Measurements from ENCODE around the gene GRIK2.

GRIK2 gene

GRCh38 chr6:101403216-101403945 is 9.9 kb downstream of the GRIK2 start:
- DNase-seq (ENCODE audit: low read depth in 1 of 2, low spot score in 1 of 2) = no peak
- no peak for TF ChIP-seq JUND (IDR thresholded peaks at IDR 0.05; ENCODE audit: low read depth)
- in situ Hi-C loops (cut with HindIII; ENCODE audit: low pct_unique_long_range_greater_than_20kb, low sequenced_read_pairs) = no loop called here

GRCh38 chr6:101404775-101405174 is 11.3 kb downstream of the GRIK2 start:
- TF ChIP-seq JUND (IDR thresholded peaks at IDR 0.05; ENCODE audit: low read depth) = no peak
- DNase-seq (ENCODE audit: low read depth in 1 of 2, low spot score in 1 of 2) = no peak
- in situ Hi-C loops (cut with HindIII; ENCODE audit: low pct_unique_long_range_greater_than_20kb, low sequenced_read_pairs) = no loop called here

GRCh38 chr6:101413773-101414172 is 20.3 kb downstream of the GRIK2 start:
- in situ Hi-C loops (cut with HindIII; ENCODE audit: low pct_unique_long_range_greater_than_20kb, low sequenced_read_pairs) = no loop called here
- no peak for TF ChIP-seq JUND (IDR thresholded peaks at IDR 0.05; ENCODE audit: low read depth)
- DNase-seq (ENCODE audit: low read depth in 1 of 2, low spot score in 1 of 2) = no peak

DNA sequence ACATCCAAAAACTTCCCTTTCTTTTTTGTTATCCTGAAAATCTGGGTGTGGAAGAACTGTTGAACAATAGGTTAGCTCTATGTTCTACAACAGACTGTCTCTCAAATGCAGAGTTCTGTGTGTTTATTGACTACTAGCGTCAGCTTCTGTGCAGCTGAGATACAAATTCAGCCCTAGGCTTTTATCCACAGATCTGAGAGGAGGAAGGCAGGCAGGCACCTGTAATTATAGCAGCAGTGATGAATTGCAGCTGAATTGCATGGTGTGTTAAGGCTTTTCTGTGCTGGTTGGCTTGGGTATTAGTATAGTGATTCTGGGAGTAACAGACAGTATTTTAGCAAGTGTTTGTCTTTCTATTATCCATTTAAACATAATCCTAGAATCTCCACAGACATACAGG is 24.4 kb downstream of the GRIK2 start:
- no peak for DNase-seq (ENCODE audit: low read depth in 1 of 2, low spot score in 1 of 2)
- in situ Hi-C loops (cut with HindIII; ENCODE audit: low pct_unique_long_range_greater_than_20kb, low sequenced_read_pairs) = no loop called here
- TF ChIP-seq JUND (IDR thresholded peaks at IDR 0.05; ENCODE audit: low read depth) = no peak

DNA sequence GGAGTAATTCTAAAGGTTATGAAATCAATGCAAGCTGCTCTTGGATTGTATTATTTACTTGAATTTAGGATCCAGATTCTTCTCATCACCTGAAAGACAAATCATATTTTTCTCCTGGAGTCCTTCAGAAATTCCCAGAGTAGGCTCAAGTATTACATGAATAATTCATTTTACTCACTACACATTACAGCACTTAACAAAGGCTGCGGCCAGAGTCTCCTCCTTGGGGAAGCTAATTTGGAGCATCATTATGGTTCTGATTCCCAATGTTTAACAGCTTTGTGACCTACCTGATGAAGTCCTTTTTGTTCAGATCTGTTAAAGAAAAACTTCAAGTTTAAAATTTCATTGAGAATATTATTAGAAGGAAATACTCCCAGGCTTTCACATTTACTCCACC is 28.7 kb downstream of the GRIK2 start:
- no peak for TF ChIP-seq JUND (IDR thresholded peaks at IDR 0.05; ENCODE audit: low read depth)
- in situ Hi-C loops (cut with HindIII; ENCODE audit: low pct_unique_long_range_greater_than_20kb, low sequenced_read_pairs) = no loop called here
- DNase-seq (ENCODE audit: low read depth in 1 of 2, low spot score in 1 of 2) = no peak

- DNase-seq (ENCODE audit: low read depth in 1 of 2, low spot score in 1 of 2) = no peak
- in situ Hi-C loops (cut with HindIII; ENCODE audit: low pct_unique_long_range_greater_than_20kb, low sequenced_read_pairs) = no loop called here
- TF ChIP-seq JUND (IDR thresholded peaks at IDR 0.05; ENCODE audit: low read depth) = no peak
These were observed 29.3 kb downstream of the GRIK2 start for GRCh38 chr6:101422811-101423210.

GRCh38 chr6:101429270-101429669 is 35.8 kb downstream of the GRIK2 start:
- in situ Hi-C loops (cut with HindIII; ENCODE audit: low pct_unique_long_range_greater_than_20kb, low sequenced_read_pairs) = no loop called here
- TF ChIP-seq JUND (IDR thresholded peaks at IDR 0.05; ENCODE audit: low read depth) = no peak
- DNase-seq (ENCODE audit: low read depth in 1 of 2, low spot score in 1 of 2) = no peak

GRCh38 chr6:101429845-101430244 is 36.3 kb downstream of the GRIK2 start:
- no peak for TF ChIP-seq JUND (IDR thresholded peaks at IDR 0.05; ENCODE audit: low read depth)
- in situ Hi-C loops (cut with HindIII; ENCODE audit: low pct_unique_long_range_greater_than_20kb, low sequenced_read_pairs) = no loop called here
- DNase-seq (ENCODE audit: low read depth in 1 of 2, low spot score in 1 of 2) = no peak

DNA sequence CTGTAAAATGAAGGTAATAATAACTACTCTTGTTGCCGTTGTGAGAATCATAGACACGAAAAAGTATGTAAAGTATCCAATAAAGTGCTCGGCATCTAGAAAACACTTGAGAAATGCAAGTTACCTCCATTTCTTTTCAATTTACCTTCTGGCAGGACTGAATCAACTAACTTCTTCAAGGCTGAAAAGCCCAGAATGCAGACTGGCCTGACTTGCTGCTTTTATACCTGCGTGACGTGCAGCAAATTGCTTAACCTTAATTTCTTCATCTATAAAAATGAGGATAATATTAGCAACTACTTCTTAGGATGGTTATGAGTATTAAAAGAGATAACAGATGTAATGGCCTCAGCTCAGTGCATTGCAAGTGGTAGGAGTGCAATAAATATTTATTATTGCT is 39.6 kb downstream of the GRIK2 start:
- no peak for DNase-seq (ENCODE audit: low read depth in 1 of 2, low spot score in 1 of 2)
- in situ Hi-C loops (cut with HindIII; ENCODE audit: low pct_unique_long_range_greater_than_20kb, low sequenced_read_pairs) = no loop called here
- no peak for TF ChIP-seq JUND (IDR thresholded peaks at IDR 0.05; ENCODE audit: low read depth)

- no peak for TF ChIP-seq JUND (IDR thresholded peaks at IDR 0.05; ENCODE audit: low read depth)
- in situ Hi-C loops (cut with HindIII; ENCODE audit: low pct_unique_long_range_greater_than_20kb, low sequenced_read_pairs) = no loop called here
- DNase-seq (ENCODE audit: low read depth in 1 of 2, low spot score in 1 of 2) = no peak
These were observed 41.1 kb downstream of the GRIK2 start for GRCh38 chr6:101434601-101435000.

- no peak for TF ChIP-seq JUND (IDR thresholded peaks at IDR 0.05; ENCODE audit: low read depth)
- DNase-seq (ENCODE audit: low read depth in 1 of 2, low spot score in 1 of 2) = no peak
- in situ Hi-C loops (cut with HindIII; ENCODE audit: low pct_unique_long_range_greater_than_20kb, low sequenced_read_pairs) = no loop called here
These were observed 41.5 kb downstream of the GRIK2 start for GRCh38 chr6:101435038-101435437.

DNA sequence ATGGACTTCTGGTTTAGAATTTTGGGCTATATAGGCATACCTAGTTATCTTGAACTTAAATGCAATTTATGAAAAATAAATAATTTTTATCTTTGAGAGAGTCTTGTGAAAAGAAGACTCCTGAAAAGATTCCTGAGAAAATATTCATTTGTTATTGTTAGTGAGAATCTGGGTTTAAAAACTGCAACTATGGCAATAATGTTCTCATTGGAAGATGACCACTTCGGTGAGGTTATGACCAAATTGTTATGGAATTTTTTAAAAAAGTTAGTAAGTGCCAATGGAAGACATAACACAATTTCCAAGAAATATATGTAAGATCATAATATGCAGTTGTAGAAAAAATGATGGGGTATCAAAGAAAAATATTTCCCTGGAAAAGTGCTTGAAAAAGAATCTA is 46.3 kb downstream of the GRIK2 start:
- in situ Hi-C loops (cut with HindIII; ENCODE audit: low pct_unique_long_range_greater_than_20kb, low sequenced_read_pairs) = no loop called here
- no peak for DNase-seq (ENCODE audit: low read depth in 1 of 2, low spot score in 1 of 2)
- TF ChIP-seq JUND (IDR thresholded peaks at IDR 0.05; ENCODE audit: low read depth) = no peak

DNA sequence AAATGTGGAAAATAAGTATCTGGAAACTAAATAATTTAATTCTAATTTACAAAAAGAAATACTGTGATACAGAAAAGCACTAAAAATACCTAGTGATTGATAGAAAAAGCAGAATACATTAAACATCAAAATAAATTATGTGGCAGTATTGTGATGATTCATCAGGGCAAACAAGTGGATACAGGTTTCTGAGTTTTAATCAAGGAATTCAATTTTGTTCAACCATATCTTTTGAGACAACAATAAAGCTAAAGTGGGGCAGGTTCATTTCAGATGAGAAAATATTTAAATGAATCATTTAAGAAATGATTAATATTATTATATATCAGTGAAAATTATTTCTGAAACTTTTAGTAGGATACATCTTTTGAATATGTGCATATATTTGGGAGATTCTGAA is 49.8 kb downstream of the GRIK2 start:
- no peak for DNase-seq (ENCODE audit: low read depth in 1 of 2, low spot score in 1 of 2)
- in situ Hi-C loops (cut with HindIII; ENCODE audit: low pct_unique_long_range_greater_than_20kb, low sequenced_read_pairs) = no loop called here
- no peak for TF ChIP-seq JUND (IDR thresholded peaks at IDR 0.05; ENCODE audit: low read depth)

DNA sequence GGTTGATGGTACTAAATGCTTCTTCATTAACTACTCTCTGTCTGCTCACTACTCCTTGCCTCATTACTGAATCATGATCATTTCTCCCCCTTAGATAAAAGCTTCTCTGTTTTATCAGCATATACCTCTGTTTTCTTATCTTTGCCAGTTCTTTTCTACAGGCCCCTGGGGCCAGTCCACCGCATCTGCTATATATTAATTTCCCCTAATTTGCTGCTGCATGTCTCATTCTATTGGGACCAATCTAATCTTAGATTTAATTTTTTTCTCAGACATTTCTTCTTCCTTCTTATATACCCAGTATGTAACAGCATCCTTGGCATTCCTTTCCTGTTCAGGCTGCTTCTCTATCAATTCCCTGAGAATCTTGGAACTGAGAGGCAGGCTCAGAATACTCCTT is 51.2 kb downstream of the GRIK2 start:
- no peak for DNase-seq (ENCODE audit: low read depth in 1 of 2, low spot score in 1 of 2)
- in situ Hi-C loops (cut with HindIII; ENCODE audit: low pct_unique_long_range_greater_than_20kb, low sequenced_read_pairs) = no loop called here
- TF ChIP-seq JUND (IDR thresholded peaks at IDR 0.05; ENCODE audit: low read depth) = no peak
